Endothelial cell of coronary artery (primary cell): ENCODE data around the gene DNHD1. TPM values are rescaled to one million over a fixed set of nuclear protein-coding genes. Genes with fewer than 3 reads are reported as not detected.

ENCODE experiments used
- total RNA-seq: library from RNA; depleted of rRNA; stranded (reverse); fragments of >200 nt; gene quantifications from 2 replicates; pipeline ENCODE4 v1.2.3, GENCODE V29; 2014

Gene DNHD1
- 1.6 and 2.8 TPM in 2 replicates for total RNA-seq

DNA sequence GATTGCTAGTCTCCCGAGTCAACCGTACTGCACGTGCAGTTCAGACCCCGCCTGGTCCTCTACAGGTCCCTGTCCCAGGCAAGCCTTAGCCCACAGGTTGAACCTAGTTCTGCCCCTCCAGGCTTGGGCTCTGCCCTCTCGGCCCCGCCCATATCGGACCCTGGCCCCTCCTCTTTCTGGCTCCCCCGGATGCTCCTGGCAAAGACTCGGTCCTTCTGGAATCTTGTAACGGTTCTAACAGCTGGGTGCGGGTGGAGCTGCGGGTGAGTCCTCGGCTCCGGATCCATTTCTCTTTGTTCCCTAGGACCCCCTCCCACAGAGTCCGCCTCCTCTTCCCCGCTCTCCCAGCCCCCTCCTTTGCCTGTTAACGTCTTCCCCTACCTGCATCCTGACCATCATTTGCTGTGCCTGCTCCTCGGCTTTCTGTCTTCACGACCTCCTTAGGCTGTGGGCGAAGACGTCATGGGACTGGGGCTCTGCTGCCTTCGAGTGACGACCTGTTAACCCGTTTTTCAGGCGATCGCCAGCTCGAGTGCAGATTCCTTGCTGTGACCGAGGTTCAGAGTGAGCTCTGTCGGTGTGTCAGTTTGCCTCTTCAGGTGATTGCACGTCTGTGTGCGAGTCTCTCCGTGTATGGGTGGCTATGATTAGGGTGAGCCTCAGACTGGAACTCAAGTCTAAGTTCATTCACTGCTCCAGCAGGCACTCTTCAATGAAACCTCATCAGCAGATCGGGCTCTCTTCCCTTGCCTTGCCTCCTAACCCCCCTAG is at the start of gene DNHD1:
Gene DNHD1 (plus strand): TSS at position 212 of the 771 bp plus-strand sequence. CDS start 936 bp downstream, outside the sequence.

DNA sequence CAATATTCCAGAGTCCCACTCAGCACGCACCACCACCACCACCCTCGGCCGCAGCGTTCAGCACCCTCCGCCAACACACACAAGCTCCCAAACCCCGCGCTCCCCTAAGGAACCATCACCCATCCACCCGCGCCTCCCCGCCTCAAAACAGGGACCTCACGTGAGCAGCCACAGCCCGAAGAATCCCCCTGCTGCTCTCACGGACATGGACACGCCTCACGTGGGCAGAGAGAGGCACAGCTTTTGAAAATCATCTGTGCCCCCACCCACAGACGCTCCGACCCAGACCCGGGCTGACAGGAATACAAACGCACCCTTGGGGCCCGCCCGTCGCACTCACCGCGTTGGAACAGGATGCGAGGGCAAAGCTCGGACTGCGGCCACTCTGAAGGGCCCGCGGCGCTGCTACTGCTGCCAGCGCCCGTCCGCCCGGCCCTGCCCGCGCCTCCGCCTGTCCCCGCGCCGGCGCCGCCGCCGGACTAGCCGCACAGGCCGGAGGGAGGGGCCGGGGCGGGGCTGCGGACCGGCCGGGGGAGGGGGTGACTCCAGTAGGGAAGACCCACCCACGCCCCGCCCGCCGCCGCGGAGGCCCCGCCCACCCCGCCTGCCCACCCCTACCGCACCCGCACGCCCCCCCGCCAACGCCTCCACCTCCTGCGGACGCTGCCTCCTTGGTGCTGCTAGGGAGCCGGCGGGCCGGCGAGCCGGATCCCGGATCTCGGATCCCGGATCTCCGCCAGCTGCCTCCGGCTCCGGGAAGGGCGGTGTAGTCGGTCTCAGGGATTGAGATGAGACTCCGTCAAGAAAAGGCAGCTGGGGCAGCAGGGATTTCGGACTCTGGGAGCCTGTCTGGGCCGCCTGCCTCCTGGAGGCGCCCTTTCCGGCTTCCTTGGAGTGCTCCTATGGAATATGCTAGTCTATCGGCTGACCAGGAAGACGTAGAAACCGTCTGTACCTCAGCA is 23.3 kb upstream of the DNHD1 start, which contains the start of gene TRIM3:
Gene TRIM3 (minus strand): TSS at position 491 of the 962 bp plus-strand sequence. CDS start 8,246 bp downstream, outside the sequence.

DNA sequence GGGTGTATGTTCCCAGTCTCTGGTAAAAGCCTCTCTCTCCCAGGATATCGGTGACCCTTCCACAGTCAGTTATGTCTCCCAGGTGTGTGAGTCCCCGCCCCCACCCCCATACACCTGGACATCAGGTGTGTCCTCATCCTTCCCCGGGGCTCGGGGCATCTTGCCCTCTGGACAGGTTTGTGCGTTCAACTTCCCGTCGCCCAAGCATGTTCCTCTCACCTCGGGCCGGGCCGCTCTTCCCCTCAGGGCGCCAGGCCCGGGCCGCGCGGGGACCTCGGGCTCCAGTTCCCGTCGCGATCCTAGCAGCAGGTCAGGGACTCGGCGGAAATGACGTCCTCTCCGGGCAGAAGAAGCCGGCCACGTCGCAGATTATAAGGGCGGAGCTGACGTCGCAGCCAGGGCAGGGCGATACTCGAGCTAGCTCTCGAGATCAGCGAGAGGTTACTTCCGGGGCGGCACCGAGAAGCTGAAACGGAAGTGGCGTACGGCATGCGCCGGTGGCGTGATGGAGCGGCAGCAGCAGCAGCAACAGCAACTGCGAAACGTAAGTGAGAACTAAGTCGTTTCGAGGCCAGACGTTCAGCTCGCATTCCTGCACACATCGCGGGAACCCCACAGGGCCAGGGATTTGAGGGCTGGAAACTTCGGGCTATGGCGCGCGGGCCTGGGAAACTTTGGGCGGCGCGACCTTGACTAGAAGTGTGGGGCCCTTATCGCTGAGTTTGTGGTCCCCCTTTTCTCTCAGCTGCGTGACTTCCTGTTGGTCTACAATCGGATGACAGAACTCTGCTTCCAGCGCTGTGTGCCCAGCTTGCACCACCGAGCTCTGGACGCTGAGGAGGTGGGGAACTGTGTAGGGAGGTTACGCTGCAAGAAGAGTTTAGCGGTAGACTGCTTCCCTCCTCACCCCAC is 15.8 kb upstream of the DNHD1 start, which contains the start of the genes ARFIP2 and TIMM10B:
Gene ARFIP2 (minus strand): TSS at position 320 of the 912 bp plus-strand sequence. CDS start 910 bp downstream, outside the sequence.
Gene TIMM10B (plus strand): TSS at position 490 of the 912 bp plus-strand sequence. CDS start 16 bp downstream, at position 506.

GRCh38 chr11:6603287-6604080 is 106.4 kb downstream of the DNHD1 start, which contains the start of the genes ILK and RRP8:
TSS of gene ILK (plus strand) at chr11:6603774. CDS start at chr11:6604272, 498 bp downstream.
TSS of gene RRP8 (minus strand) at chr11:6603616. CDS start at chr11:6603502, 114 bp downstream.

GRCh38 chr11:6612213-6613041 is 115.3 kb downstream of the DNHD1 start, which contains the start of gene TAF10:
TSS of gene TAF10 (minus strand) at chr11:6612216. CDS start at chr11:6612189, 27 bp downstream.

GRCh38 chr11:6619004-6619745 is 122.1 kb downstream of the DNHD1 start, which contains the start of gene TPP1:
TSS of gene TPP1 (minus strand) at chr11:6619422. CDS start at chr11:6619400, 22 bp downstream.

Other genes starting within 250 kb of the DNHD1 start
- not detected in 2 replicates for gene CCKBR, start 237.4 kb upstream of the DNHD1 start, total RNA-seq
- 39.6 and 119 TPM in 2 replicates for gene CAVIN3, start 176.8 kb upstream of the DNHD1 start, total RNA-seq
- 13.0 and 23.2 TPM in 2 replicates for gene SMPD1, start 106.8 kb upstream of the DNHD1 start, total RNA-seq
- gene APBB1, start 78.2 kb upstream of the DNHD1 start, total RNA-seq, result 46.8 and 56.2 TPM in 2 replicates
- 0.28 and 0.36 TPM in 2 replicates for gene HPX, start 56.3 kb upstream of the DNHD1 start, total RNA-seq
- gene TRIM3, start 23.3 kb upstream of the DNHD1 start, total RNA-seq, result 19.3 and 37.8 TPM in 2 replicates
- gene ARFIP2, start 15.9 kb upstream of the DNHD1 start, total RNA-seq, result 40.9 and 45.9 TPM in 2 replicates
- gene TIMM10B, start 15.8 kb upstream of the DNHD1 start, total RNA-seq, result 19.6 and 21.1 TPM in 2 replicates
- 10.7 and 12.4 TPM in 2 replicates for gene RRP8, start 106.3 kb downstream of the DNHD1 start, total RNA-seq
- 156 and 223 TPM in 2 replicates for gene ILK, start 106.5 kb downstream of the DNHD1 start, total RNA-seq
- 50.7 and 67.4 TPM in 2 replicates for gene TAF10, start 114.9 kb downstream of the DNHD1 start, total RNA-seq
- gene TPP1, start 122.1 kb downstream of the DNHD1 start, total RNA-seq, result 57.1 and 101 TPM in 2 replicates
- gene DCHS1, start 158.5 kb downstream of the DNHD1 start, total RNA-seq, result 37.9 and 41.8 TPM in 2 replicates
- gene MRPL17, start 186.1 kb downstream of the DNHD1 start, total RNA-seq, result 91.3 and 121 TPM in 2 replicates